B cell (primary cell): ENCODE data around the gene ZBTB11.

Experiments used
- CTCF ChIP-seq: fragments of 200-600 bp; IDR thresholded peaks from one replicate; pipeline ENCODE4 v1.8.0; 2022; ENCODE audit warnings: antibody characterized with exemption, mild to moderate bottlenecking
- EZH2 ChIP-seq: IDR thresholded peaks from 2 replicates; pipeline ENCODE4 v1.6.1; 2012; ENCODE audit warnings: borderline replicate concordance, low read depth, mild to moderate bottlenecking, moderate library complexity, low read length; ENCODE audit not compliant: insufficient read depth, poor library complexity, severe bottlenecking

- TF ChIP-seq CTCF (no peak), EZH2 (no peak)
Measured at GRCh38 chr3:101643009-101643844, 33.7 kb downstream of the ZBTB11 start.
